BJ (cell line): ENCODE results near the gene WDR1. TPM values are rescaled to one million over a fixed set of nuclear protein-coding genes. Genes with fewer than 3 reads are reported as not detected.

Source experiments
- CTCF ChIA-PET: fragments of 350-600 bp; formaldehyde crosslinking; extraction: SDS; loops from one replicate; lab custom pipeline; 2021; ENCODE audit warnings: antibody characterized with exemption, inconsistent platforms; lab: Yijun Ruan, JAX
- POLR2A ChIA-PET: fragments of 300-600 bp; sonication (Branson Sonifier 250); formaldehyde crosslinking; extraction: SDS; loops from one replicate; lab custom pipeline; 2021; ENCODE audit warnings: antibody characterized with exemption; lab: Charles Lee
- DNase-seq: peaks from one replicate; pipeline ENCODE4 v3.0.0-alpha.2; 2011; ENCODE audit warnings: low read depth
- H3K27me3 ChIP-seq: 2 replicates; pipeline ENCODE4 v1.6.0; 2011; ENCODE audit warnings: low read length; ENCODE audit not compliant: control insufficient read depth, insufficient read depth
- H3K36me3 ChIP-seq: 2 replicates; pipeline ENCODE4 v1.5.1; 2011; ENCODE audit warnings: low read length; ENCODE audit not compliant: control insufficient read depth, insufficient read depth
- H3K4me3 ChIP-seq: 2 replicates; pipeline ENCODE4 v1.5.1; 2011; ENCODE audit warnings: low read depth, mild to moderate bottlenecking, control low read depth, low read length
- polyA plus RNA-seq: library from polyadenylated mRNA; depleted of rRNA; stranded (reverse); fragments of >200 nt; gene quantifications from 2 replicates; pipeline ENCODE4 v1.2.3, GENCODE V29; 2011
- TF ChIP-seq, protein P1 (sequence below): IDR thresholded peaks from 2 replicates; pipeline ENCODE4 v1.5.1; 2011; ENCODE audit warnings: low read depth, mild to moderate bottlenecking, control low read depth, inconsistent platforms, low read length, moderate library complexity; ENCODE audit not compliant: insufficient read depth

The WDR1 gene
- polyA plus RNA-seq, 1 experiment, result 952 TPM

DNA sequence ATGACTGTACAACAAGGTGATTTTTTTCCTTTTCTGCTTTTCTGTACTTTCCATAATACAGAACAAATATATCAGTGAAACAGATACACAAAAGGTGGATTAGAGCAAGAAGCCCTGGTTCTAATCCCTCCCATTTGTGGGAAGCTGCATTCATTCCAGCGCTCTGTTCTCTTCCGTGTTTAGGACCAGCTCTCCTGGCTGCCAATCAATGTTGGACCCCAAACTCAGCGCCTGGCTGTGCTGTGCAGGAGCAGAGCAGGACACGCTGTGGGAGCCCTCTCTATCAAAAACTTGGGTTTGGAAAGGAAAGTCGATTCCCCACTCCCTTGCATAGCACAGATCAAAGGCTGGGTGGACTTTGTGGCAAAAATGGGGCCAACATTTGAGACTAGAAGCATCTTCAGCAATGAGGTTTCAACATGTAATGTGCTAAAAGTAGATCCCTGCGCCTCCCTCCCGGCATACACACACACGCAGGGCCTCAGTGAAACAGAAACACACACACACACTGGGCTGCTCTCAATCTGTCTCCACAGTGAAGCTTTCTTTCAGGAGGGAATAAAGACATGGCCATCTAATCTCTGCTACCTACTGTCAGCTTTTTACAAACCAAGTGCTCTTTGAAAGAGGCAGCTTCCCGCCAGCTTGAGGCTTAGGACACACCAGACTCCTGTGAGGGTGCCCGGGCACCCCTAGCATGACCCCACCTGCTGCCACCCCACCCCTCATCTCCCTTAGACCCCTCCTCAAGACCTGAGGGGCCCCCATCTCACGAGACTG is 12.2 kb downstream of the WDR1 start:
- ChIA-PET CTCF (interaction anchor here (0.8 to 1.3 kb wide), 5 partner anchors 8 to 445 kb away, joined by 3 to 5 read pairs (median 3); no protein-coding TSS in a partner anchor), POLR2A (interaction anchor here (0.6 to 2.6 kb wide), 2 partner anchors 13 to 16 kb away, joined by 3 to 23 read pairs; partner anchors contain the start of gene WDR1)
- Histone ChIP-seq H3K27me3 (no peaks in the 10 kb centered on the region), H3K4me3 (no peak overlapping the region), H3K36me3 (peaks cover 25% of the 10 kb centered on the region)
- TF ChIP-seq, protein P1, sequence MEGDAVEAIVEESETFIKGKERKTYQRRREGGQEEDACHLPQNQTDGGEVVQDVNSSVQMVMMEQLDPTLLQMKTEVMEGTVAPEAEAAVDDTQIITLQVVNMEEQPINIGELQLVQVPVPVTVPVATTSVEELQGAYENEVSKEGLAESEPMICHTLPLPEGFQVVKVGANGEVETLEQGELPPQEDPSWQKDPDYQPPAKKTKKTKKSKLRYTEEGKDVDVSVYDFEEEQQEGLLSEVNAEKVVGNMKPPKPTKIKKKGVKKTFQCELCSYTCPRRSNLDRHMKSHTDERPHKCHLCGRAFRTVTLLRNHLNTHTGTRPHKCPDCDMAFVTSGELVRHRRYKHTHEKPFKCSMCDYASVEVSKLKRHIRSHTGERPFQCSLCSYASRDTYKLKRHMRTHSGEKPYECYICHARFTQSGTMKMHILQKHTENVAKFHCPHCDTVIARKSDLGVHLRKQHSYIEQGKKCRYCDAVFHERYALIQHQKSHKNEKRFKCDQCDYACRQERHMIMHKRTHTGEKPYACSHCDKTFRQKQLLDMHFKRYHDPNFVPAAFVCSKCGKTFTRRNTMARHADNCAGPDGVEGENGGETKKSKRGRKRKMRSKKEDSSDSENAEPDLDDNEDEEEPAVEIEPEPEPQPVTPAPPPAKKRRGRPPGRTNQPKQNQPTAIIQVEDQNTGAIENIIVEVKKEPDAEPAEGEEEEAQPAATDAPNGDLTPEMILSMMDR, result no peak
- DNase-seq, result no peak

DNA sequence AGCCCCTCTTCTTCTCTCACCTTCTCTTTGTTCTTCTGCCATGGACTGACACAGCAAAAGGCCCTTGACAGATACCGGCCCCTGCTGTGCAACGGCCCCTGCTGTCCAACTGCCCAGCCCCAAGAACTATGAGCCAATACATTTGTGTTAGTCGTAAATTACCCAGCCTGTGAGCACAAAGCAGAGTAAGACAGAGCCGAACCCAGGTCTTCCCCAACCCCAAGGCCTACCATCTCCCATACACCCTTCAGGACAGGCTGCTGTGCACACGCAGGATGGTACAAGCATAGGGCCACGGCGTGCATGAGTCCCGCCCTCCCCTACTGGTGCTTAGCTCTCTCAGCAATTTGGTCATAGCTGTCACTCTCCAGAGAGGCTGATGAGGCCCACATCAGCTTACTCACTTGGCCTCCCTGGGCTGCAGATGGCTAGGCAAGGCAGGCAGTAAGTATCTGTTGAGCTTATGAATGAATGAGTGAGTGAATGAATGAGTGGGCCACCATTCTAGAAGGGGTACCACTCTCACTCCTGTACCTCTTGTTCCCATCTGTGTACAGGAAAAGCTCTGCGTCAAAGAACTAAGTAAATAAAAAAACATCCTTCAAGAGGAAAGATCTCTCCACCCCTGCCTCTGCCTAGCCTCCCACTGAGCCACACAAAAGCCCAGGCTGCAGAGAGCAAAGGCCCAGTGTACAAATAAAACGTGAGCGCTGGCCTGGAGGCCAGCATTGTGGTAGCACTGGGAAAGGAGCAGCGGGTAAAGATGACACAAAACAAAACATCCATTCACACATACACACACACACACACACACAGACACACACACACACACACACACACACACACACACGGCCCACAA is 13.9 kb downstream of the WDR1 start:
- Histone ChIP-seq H3K27me3 (no peaks in the 10 kb centered on the region), H3K36me3 (peaks cover 26% of the 10 kb centered on the region), H3K4me3 (no peak overlapping the region)
- POLR2A ChIA-PET, result no interaction called here
- CTCF ChIA-PET, result interaction anchor here (0.6 to 1.0 kb wide), 2 partner anchors 14 to 94 kb away, joined by 3 read pairs; partner anchors contain the start of gene WDR1
- DNase-seq, result no peak
- TF ChIP-seq, protein P1, result no peak

DNA sequence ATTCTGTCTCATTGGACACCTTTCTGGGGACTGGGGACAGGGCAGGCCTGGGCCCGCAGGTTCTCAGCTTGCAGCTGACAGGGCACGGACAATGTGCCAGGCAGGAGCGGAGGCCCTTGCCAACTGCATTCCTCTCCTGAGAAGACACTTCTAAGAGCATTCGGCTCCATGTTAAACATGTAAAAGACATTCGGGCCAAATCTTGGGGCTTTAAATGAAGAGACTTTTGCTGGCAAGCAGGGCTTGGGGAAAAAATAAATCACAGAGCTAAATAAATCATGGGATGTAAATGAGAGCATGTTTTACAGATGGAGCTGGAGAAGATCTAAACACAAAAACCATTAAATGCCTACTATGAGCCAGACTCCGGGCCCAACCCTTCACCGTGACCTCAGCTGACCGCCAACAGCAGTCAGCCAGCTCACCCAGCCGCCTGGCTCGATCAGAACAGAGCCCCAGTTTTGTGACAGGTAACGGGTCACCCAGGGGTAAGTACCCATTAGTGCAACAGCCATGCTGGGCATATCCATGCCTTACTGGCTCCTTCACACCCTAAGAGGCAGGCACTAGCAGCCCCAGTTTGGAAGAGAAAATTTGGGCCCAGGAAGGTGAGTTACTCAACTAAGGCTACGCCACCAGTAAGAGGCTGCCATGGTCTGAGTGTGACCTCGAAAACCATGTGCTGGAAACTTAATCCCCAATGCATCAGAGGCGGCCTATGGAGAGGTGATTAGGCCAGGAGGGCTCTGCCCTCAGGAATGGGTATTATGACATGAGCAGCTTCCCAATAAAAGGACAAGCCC is 14.7 kb downstream of the WDR1 start:
- TF ChIP-seq, protein P1, result no peak
- DNase-seq, result no peak
- POLR2A ChIA-PET, result no interaction called here
- CTCF ChIA-PET, result interaction anchor here (0.6 kb wide), 1 partner anchor 93 kb away, joined by 3 read pairs; no protein-coding TSS in a partner anchor
- Histone ChIP-seq H3K36me3 (peaks cover 33% of the 10 kb centered on the region), H3K27me3 (no peaks in the 10 kb centered on the region), H3K4me3 (no peak overlapping the region)

DNA sequence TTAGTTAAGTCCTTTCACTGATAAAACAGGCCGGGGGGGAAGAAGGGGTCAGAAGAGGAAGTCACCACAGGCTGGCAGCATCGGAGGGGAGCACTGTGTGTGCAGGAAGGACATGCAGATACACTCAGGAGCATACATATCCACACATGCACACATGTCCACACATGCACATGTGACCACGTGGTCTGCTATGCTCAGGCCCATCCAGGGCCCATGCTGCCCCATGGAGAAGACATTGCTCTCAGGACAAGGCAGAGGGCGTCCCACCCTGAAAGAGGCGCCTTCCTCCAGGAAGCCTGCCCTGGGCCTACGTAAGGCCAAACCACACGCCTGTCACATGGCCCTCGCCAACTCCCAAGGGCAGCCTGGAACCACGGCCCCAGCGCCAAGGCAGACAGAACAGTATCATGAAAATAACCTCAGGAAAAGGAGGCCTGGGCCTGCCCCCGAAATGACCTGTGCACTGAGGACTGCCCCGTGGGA is 15.8 kb downstream of the WDR1 start:
- ChIA-PET CTCF (no interaction called here), POLR2A (no interaction called here)
- DNase-seq, result no peak
- TF ChIP-seq, protein P1, result no peak
- no peak overlapping the region for H3K4me3 ChIP-seq
- H3K36me3 ChIP-seq, result peaks cover 35% of the 10 kb centered on the region
- no peaks in the 10 kb centered on the region for H3K27me3 ChIP-seq
